Endothelial cell of umbilical vein (primary cell): ENCODE results near the gene ELANE.

Experiments used
- MYC ChIP-seq: IDR thresholded peaks from one replicate; pipeline ENCODE4 v1.6.1; 2011; ENCODE audit warnings: mild to moderate bottlenecking, low read depth, low read length
- POLR2A ChIP-seq: IDR thresholded peaks from 2 replicates; pipeline ENCODE4 v1.6.1; 2012; ENCODE audit warnings: low read depth, mild to moderate bottlenecking, control low read depth, low read length
- POLR2AphosphoS5 ChIP-seq: IDR thresholded peaks from 2 replicates; pipeline ENCODE4 v1.6.1; 2012; ENCODE audit warnings: low read depth, mild to moderate bottlenecking, control low read depth, low read length, moderate library complexity; ENCODE audit not compliant: insufficient read depth
- TF ChIP-seq, protein P1 (sequence below), 2 donors: IDR thresholded peaks; 1 replicate in 1 of 2; 2 replicates in 1 of 2; pipeline ENCODE4 v1.5.1; 2011; ENCODE audit warnings: low read length in 2 of 2, mild to moderate bottlenecking in 2 of 2, moderate library complexity in 2 of 2, control low read depth in 1 of 2, inconsistent platforms in 1 of 2, low read depth in 1 of 2; ENCODE audit not compliant: insufficient read depth in 1 of 2; ENCODE audit errors: extremely low read depth in 1 of 2
- TF ChIP-seq, protein P2 (sequence below): IDR thresholded peaks from 2 replicates; pipeline ENCODE4 v1.6.1; 2011; ENCODE audit not compliant: insufficient read depth, insufficient read length

DNA sequence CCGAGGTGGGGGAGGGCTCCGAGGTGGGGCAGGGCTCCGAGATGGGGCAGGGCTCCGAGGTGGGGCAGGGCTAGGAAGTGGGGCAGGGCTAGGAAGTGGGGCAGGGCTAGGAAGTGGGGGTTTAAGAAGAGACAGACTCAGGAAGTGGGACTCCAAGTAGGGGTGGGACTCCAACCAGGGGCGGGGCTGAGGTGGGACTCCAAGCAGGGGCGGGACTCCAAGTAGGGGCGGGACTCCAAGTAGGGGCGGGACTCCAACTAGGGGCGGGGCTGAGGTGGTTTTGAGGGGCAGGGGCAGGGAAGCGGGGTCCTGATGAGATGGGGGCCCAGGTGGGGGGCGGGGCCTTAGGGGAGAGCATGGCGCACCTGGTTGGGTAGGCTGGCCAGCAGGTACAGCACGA, 21.0 kb downstream of the ELANE start:
- TF ChIP-seq, protein P1, sequence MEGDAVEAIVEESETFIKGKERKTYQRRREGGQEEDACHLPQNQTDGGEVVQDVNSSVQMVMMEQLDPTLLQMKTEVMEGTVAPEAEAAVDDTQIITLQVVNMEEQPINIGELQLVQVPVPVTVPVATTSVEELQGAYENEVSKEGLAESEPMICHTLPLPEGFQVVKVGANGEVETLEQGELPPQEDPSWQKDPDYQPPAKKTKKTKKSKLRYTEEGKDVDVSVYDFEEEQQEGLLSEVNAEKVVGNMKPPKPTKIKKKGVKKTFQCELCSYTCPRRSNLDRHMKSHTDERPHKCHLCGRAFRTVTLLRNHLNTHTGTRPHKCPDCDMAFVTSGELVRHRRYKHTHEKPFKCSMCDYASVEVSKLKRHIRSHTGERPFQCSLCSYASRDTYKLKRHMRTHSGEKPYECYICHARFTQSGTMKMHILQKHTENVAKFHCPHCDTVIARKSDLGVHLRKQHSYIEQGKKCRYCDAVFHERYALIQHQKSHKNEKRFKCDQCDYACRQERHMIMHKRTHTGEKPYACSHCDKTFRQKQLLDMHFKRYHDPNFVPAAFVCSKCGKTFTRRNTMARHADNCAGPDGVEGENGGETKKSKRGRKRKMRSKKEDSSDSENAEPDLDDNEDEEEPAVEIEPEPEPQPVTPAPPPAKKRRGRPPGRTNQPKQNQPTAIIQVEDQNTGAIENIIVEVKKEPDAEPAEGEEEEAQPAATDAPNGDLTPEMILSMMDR (IDR thresholded peaks at IDR 0.05; ENCODE audit: extremely low read depth in 1 of 2, insufficient read depth in 1 of 2, low read depth in 1 of 2, low read length in 2 of 2), result no peak
- TF ChIP-seq MYC (no peak), POLR2AphosphoS5 (no peak), POLR2A (no peak)
- TF ChIP-seq, protein P2, sequence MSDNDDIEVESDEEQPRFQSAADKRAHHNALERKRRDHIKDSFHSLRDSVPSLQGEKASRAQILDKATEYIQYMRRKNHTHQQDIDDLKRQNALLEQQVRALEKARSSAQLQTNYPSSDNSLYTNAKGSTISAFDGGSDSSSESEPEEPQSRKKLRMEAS, result no peak
